IPS DF 6.9 (cell line): ENCODE results near the gene FUBP3.

Experiments used
- DNase-seq: peaks from one replicate; pipeline ENCODE4 v3.0.0-alpha.2; 2013; ENCODE audit warnings: low read depth, low spot score
- H3K27ac ChIP-seq: one replicate; pipeline ENCODE4 v1.5.1; 2013; ENCODE audit warnings: low read length, control low read depth
- H3K27me3 ChIP-seq: 2 replicates; pipeline ENCODE4 v1.6.1; 2013; ENCODE audit warnings: mild to moderate bottlenecking, low read length; ENCODE audit not compliant: control insufficient read depth, insufficient read depth
- H3K36me3 ChIP-seq: 2 replicates; pipeline ENCODE4 v1.6.1; 2013; ENCODE audit warnings: low read length; ENCODE audit not compliant: control insufficient read depth, insufficient read depth
- H3K4me1 ChIP-seq: 2 replicates; pipeline ENCODE4 v1.6.1; 2013; ENCODE audit warnings: low read length; ENCODE audit not compliant: control insufficient read depth, insufficient read depth
- H3K4me3 ChIP-seq: 2 replicates; pipeline ENCODE4 v1.5.1; 2013; ENCODE audit warnings: mild to moderate bottlenecking, low read length
- H3K9me3 ChIP-seq: 2 replicates; pipeline ENCODE4 v1.6.1; 2013; ENCODE audit warnings: low read length, inconsistent platforms; ENCODE audit not compliant: control insufficient read depth, insufficient read depth
- WGBS: extraction: QIAGEN DNeasy Blood & Tissue Kit; methylation state at CpG from one replicate; pipeline ENCODE4 v1.1.7; 2013; ENCODE audit warnings: mixed read lengths, missing lambda C conversion rate; ENCODE audit not compliant: insufficient read length, insufficient coverage; 5-methylcytosine and 5-hydroxymethylcytosine counted together

The FUBP3 gene

DNA sequence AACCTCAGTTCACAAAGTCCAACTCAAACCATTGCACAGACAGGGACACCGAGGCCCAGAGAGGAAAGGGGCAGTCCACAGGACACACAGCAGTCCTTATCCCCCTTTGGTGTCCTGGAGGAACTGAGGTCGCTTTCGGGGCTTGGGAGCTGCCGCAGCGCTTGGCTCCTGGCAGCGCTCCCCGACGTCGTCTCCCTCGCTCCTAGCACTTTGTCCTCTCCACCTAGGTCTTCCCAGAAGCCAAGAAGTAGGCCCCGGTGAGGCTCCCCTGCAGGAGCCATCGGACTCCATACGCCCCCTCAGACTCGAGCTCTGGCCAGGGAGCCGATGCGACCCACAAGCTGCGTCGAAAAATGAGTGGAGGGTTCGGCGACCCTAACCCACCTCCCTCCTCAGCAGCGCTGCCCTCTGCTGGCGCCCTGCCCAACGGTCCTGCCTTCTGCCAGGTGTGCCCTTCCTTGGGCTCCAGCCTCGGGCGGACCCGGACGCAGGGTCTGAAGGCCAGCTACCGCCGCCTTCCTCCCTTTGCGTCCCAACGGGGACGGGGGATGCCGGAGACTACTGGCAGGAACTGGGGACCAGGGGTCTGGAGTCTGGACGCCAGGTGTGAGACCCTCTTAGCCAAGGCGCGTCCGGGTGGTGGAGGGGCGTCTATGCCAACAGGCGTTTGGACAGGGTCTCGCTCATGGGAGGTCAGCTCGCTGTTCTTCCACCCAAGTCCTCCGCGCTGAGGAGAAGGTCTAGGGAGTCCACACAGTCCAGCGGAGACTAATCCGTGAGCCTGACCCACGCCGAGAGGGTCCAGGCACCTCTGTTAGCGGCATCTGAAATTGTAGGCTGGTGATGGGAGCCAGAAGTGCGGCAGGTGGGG lies 83.0 kb downstream of the FUBP3 start:
- no peak overlapping the region for H3K4me3 ChIP-seq
- H3K27me3 ChIP-seq = peaks cover 93% of the 10 kb centered on the region
- WGBS = no CpG with 5 or more reads among the region's 49 CpGs
- H3K4me1 ChIP-seq = peaks cover 6% of the 10 kb centered on the region
- H3K27ac ChIP-seq = no peak overlapping the region
- no peak for DNase-seq
- no peaks in the 10 kb centered on the region for H3K36me3 ChIP-seq
- H3K9me3 ChIP-seq = no peaks in the 10 kb centered on the region

DNA sequence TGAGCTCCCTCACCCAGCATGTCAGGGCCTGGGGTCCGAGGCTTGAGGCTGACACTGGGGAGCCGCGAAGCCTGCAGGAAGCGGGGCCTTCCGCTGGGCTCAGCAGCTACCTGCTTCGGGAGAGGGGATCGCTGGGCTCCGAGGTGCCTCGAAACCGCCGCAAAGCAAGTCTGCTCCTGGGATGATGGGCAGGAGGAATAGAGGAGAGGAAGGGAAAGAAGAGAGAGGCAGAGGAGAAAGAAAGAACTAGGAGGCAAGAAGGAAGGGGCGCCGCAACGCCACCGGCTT lies 83.5 kb downstream of the FUBP3 start:
- Histone ChIP-seq H3K27ac (no peak overlapping the region), H3K4me1 (peaks cover 6% of the 10 kb centered on the region)
- WGBS = no CpG with 5 or more reads among the region's 15 CpGs

DNA sequence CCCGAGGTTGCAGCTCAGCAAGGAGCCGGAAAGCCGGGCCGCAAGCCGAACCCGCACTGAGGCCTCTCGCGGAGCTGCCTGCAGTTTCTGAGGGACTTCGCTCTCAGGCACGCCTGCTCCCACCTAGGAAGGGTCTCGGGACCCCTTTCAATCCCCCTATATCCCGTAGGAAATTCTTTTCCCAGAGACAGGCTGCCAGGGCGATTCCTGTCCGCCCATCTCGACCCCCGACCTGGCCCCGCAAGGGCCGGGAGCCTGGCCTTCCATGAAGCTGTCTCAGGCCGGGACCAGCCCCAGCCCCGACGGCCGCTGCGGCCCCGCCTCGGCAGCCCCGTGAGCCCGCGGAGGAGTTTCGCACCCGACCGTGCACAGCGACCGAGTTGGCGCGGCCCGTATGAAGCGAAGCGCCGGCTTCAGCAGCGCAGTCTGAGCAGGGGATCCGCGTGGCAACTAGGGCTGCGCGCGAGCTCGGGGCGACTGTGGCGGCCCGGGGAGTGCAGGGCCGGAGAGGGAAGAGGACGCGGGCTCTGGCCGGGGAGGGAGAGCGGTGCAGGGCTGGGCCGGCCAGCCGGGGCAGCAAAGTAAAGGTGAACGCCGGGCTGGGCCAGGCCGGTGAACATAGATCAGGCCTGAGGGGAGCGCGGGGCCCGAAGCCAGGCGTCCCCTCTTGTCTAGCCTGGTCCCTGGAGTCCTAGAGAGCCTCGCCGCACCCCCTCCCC lies 84.0 kb downstream of the FUBP3 start:
- Histone ChIP-seq H3K27ac (no peak overlapping the region), H3K36me3 (no peaks in the 10 kb centered on the region), H3K4me3 (peak overlapping the region; percentile 22; the same call in 1 of the 2 replicates), H3K4me1 (peaks cover 6% of the 10 kb centered on the region), H3K27me3 (peaks cover 96% of the 10 kb centered on the region), H3K9me3 (no peaks in the 10 kb centered on the region)
- WGBS = no CpG with 5 or more reads among the region's 65 CpGs
- no peak for DNase-seq

More for the DNA sequence above, 83.5 kb downstream of the FUBP3 start:
- DNase-seq = no peak
- Histone ChIP-seq H3K4me3 (no peak overlapping the region), H3K27me3 (peaks cover 96% of the 10 kb centered on the region), H3K36me3 (no peaks in the 10 kb centered on the region), H3K9me3 (no peaks in the 10 kb centered on the region)

DNA sequence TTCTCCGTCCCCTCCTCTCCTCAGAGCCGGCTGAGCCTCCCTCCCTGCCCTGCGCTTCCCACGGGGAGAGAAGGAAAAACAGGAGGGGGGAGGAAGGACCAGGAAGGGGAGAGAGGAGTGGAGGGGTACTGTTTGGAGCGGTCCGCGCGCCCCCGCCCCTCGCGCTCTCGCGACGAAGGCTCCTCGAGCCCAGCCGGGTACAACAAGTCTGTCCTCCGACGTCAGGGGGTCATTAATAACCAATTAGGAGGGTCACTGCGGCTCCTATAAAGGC lies 84.5 kb downstream of the FUBP3 start:
- Histone ChIP-seq H3K27ac (no peak overlapping the region), H3K9me3 (no peaks in the 10 kb centered on the region), H3K4me3 (peak overlapping the region; percentile 22; the same call in 1 of the 2 replicates), H3K27me3 (peaks cover 96% of the 10 kb centered on the region), H3K4me1 (peaks cover 6% of the 10 kb centered on the region), H3K36me3 (no peaks in the 10 kb centered on the region)
- no peak for DNase-seq
- no CpG with 5 or more reads among the region's 19 CpGs for WGBS

DNA sequence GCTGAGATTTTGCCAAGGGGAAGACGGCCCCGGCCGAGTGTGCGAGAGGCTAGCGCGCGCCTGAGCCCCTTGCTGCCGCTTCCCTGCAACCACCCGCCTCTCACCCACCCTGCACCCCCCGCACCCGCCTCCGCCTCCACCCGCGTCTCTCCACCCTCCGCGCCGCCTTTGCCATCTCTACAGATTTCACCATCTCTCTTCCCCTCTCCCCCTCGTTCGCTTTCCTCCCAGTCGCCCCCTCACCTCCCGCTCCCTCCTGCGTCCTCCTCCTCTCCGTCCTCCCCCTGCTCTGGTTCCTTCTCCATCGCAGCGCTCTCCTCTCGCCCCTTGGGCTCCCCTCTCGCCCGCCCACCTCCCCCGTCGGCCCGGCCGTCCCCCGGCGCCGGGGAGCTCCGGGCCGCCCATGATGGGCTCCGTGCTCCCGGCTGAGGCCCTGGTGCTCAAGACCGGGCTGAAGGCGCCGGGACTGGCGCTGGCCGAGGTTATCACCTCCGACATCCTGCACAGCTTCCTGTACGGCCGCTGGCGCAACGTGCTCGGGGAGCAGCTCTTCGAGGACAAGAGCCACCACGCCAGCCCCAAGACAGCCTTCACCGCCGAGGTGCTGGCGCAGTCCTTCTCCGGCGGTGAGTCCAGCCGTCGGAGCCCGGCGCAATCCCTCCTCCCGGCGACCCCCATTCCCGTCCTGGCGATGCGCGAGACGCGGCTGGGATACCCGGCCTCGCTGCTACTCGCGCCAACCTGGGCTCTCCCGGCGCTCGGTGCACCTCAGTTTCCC lies 85.1 kb downstream of the FUBP3 start, which contains the start of gene PRDM12:
Gene PRDM12, plus strand, starts transcription at position 344 of the 778 bp plus-strand sequence. Its CDS starts 60 bp downstream, at position 404.
- WGBS = no CpG with 5 or more reads among the region's 76 CpGs
- DNase-seq = no peak
- Histone ChIP-seq H3K4me1 (peaks cover 6% of the 10 kb centered on the region), H3K36me3 (no peaks in the 10 kb centered on the region), H3K9me3 (no peaks in the 10 kb centered on the region), H3K27me3 (peaks cover 90% of the 10 kb centered on the region), H3K4me3 (peak within 1 kb of the TSS; percentile 22; the same call in 1 of the 2 replicates), H3K27ac (no peak within 1 kb of the TSS)

DNA sequence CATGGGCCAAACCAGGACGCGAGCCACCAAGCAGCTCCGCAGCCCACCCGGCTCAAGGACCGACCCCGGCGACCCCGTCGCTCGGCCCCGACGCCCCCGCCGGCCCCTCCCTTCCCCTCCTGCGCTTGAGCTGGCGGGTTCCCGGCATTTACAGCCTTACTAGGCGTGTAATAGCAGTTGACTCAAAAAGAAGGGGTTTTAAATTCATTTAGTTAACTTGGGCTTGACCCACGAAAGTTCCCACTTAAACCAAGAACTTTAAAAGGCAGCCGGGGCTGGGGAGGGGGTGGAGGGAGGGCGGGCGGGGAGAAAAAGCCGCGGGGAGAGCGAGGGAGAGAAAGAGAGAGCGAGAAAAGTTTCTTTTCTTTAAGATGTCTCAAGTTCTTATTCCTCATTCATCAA lies 85.7 kb downstream of the FUBP3 start:
- WGBS = no CpG with 5 or more reads among the region's 26 CpGs
- peaks cover 6% of the 10 kb centered on the region for H3K4me1 ChIP-seq
- no peaks in the 10 kb centered on the region for H3K36me3 ChIP-seq
- no peak for DNase-seq
- peaks cover 85% of the 10 kb centered on the region for H3K27me3 ChIP-seq
- H3K9me3 ChIP-seq = no peaks in the 10 kb centered on the region
- H3K4me3 ChIP-seq = peak overlapping the region; percentile 7; the same call in 1 of the 2 replicates
- no peak overlapping the region for H3K27ac ChIP-seq

DNA sequence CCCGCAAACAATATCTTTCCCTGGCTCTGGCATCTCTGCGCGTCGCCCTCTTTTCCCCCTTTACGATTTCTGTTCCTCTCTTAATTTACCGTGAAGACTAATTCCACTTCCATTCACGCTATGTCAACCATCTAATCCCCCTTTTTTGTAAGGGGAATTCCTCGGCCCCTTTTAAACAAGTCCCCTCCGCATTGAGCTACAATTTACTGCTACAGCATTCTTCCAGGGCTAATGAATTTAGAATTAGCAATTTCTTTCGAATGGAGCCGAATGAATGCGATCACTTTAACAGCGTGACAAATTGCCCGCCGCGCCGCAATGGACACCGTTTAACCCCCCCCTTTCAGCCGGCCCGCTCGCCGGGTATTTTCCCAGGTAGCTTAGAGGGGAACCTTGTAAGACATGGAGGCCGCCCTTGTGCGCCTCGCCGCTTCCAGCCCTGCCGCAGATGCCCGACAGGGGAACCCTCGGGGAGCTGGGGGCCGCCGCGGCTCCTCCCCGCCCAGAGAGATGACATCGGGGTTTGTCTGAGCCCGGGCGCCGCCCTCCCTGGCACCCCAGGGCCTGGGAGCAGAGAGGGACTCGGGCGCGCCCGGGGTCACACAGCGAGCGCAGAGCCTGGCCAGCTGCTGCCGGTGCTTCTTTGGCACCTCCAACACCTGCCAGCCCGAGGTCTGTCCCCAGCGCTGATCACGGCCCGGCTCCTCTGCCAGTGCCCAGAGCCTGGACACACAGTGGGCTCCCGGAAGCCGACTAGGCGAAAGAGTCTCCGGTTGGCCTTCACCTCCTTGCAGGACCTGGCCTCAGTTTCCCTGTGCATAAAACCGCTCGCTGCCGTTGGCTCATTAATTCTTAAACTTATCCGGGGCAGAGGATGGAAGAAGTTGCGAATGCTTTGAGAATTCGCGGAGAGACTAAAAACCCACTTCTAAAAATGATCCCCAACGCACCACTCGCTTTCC lies 86.3 kb downstream of the FUBP3 start:
- H3K36me3 ChIP-seq = no peaks in the 10 kb centered on the region
- WGBS = no CpG with 5 or more reads among the region's 61 CpGs
- H3K4me1 ChIP-seq = peaks cover 6% of the 10 kb centered on the region
- DNase-seq = no peak
- no peak overlapping the region for H3K27ac ChIP-seq
- H3K4me3 ChIP-seq = peak overlapping the region; percentile 6; the same call in 1 of the 2 replicates
- H3K9me3 ChIP-seq = no peaks in the 10 kb centered on the region
- H3K27me3 ChIP-seq = peaks cover 80% of the 10 kb centered on the region

DNA sequence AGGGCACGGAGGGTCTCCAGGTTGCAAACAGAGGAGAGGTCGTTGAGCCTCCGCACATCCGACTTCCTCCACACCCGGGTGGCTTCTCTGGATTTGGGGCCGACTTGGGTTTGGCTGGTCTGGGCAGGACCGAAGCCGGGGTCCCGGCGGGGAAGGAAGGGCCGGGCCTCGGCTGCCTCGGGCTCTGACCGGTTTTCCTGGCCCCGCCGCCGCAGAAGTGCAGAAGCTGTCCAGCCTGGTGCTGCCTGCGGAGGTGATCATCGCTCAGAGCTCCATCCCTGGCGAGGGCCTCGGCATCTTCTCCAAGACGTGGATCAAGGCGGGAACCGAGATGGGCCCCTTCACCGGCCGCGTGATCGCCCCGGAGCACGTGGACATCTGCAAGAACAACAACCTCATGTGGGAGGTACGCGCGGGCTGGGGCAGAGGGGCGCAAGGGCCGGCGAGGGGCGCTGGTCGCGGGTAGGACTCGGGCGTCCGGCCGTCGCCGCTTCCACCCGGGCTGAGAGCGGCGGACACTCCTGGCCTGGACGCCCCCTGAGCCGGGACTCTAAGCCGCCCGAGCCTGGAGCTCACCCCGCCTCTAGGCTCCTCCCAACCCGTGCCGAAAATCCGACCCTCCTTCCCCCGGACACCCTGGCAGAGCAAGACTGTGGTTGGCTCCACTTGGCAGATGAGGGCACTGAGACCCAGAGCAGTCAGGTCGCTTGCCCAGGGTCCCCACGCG lies 87.2 kb downstream of the FUBP3 start:
- Histone ChIP-seq H3K27me3 (peaks cover 73% of the 10 kb centered on the region), H3K36me3 (no peaks in the 10 kb centered on the region), H3K4me3 (no peak overlapping the region), H3K9me3 (no peaks in the 10 kb centered on the region), H3K4me1 (peaks cover 6% of the 10 kb centered on the region), H3K27ac (no peak overlapping the region)
- no CpG with 5 or more reads among the region's 60 CpGs for WGBS
- DNase-seq = no peak

DNA sequence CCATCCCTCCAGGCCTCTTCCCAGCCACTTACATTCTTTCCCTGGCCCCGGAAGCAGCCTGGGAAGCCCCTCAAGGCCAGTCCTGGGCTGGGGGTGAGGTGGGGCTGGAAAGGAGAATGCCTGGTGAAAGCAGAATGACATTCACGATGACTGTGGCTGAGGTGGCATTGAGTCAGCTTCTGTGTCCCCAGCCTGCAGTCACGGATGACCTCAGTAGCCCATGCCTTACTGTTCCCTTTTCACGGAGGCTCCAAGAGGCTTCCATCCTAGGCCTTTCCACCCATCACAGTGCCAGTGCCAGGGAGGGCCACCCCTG lies 87.7 kb downstream of the FUBP3 start:
- H3K9me3 ChIP-seq = no peaks in the 10 kb centered on the region
- H3K27me3 ChIP-seq = peaks cover 68% of the 10 kb centered on the region
- H3K4me3 ChIP-seq = no peak overlapping the region
- H3K36me3 ChIP-seq = no peaks in the 10 kb centered on the region
- H3K4me1 ChIP-seq = peaks cover 4% of the 10 kb centered on the region
- no CpG with 5 or more reads among the region's 4 CpGs for WGBS
- DNase-seq = no peak
- no peak overlapping the region for H3K27ac ChIP-seq
